HG03045 (cell line): ENCODE measurements around the gene IRF1.
"Not testable (repeated sequence)": the region's sequence is repeated elsewhere in the genome, so short reads cannot be mapped to it uniquely, and the experiment has no call there.

Experiments used
- ATAC-seq: cut with Tn5 transposase; IDR thresholded peaks from one replicate; pipeline ENCODE4 v1.9.1; 2021; ENCODE audit warnings: mild to moderate bottlenecking, moderate library complexity; ENCODE audit not compliant: unreplicated experiment

Gene IRF1

GRCh38 chr5:132490484-132491367 is at the start of gene IRF1:
Gene IRF1, minus strand, starts transcription at chr5:132490773. Its CDS starts 1,295 bp downstream, at chr5:132489478.
- ATAC-seq, result peak; percentile 72

- no peak for ATAC-seq
Measured at GRCh38 chr5:132540149-132540548, 49.6 kb upstream of the IRF1 start.

- no peak for ATAC-seq
Measured at GRCh38 chr5:132539716-132540115, 49.1 kb upstream of the IRF1 start.

GRCh38 chr5:132530946-132531345 is 40.4 kb upstream of the IRF1 start:
- ATAC-seq, result no peak

- ATAC-seq, result no peak
Measured at GRCh38 chr5:132528866-132529634, 38.5 kb upstream of the IRF1 start.

GRCh38 chr5:132528021-132528420 is 37.4 kb upstream of the IRF1 start:
- ATAC-seq, result no peak

GRCh38 chr5:132526974-132527564 is 36.5 kb upstream of the IRF1 start:
- no peak for ATAC-seq

GRCh38 chr5:132526290-132526973 is 35.9 kb upstream of the IRF1 start:
- ATAC-seq, result peak; percentile 47

GRCh38 chr5:132525299-132525724 is 34.7 kb upstream of the IRF1 start:
- ATAC-seq, result peak; percentile 79

- not testable (repeated sequence) for ATAC-seq
Measured at GRCh38 chr5:132524877-132525276, 34.3 kb upstream of the IRF1 start.

- ATAC-seq, result not testable (repeated sequence)
Measured at GRCh38 chr5:132522067-132522466, 31.5 kb upstream of the IRF1 start.

- ATAC-seq, result not testable (repeated sequence)
Measured at GRCh38 chr5:132513618-132514336, 23.2 kb upstream of the IRF1 start.

- ATAC-seq, result no peak
Measured at GRCh38 chr5:132510076-132510475, 19.5 kb upstream of the IRF1 start.

GRCh38 chr5:132506094-132506692 is 15.6 kb upstream of the IRF1 start:
- no peak for ATAC-seq

- ATAC-seq, result no peak
Measured at GRCh38 chr5:132505641-132506040, 15.1 kb upstream of the IRF1 start.

GRCh38 chr5:132504746-132505145 is 14.2 kb upstream of the IRF1 start:
- no peak for ATAC-seq

GRCh38 chr5:132503244-132503643 is 12.7 kb upstream of the IRF1 start:
- ATAC-seq, result no peak

GRCh38 chr5:132501961-132502931 is 11.7 kb upstream of the IRF1 start:
- no peak for ATAC-seq

- no peak for ATAC-seq
Measured at GRCh38 chr5:132501629-132501956, 11.0 kb upstream of the IRF1 start.
